SU-DHL-6 (cell line): Measurements from ENCODE around the gene BDH2.

Experiments used
- H2AFZ ChIP-seq: fragments of 200-600 bp; sonication (generic); 2 replicates; pipeline ENCODE4 v1.6.1; 2014; ENCODE audit warnings: low read depth, mild to moderate bottlenecking, moderate library complexity, mixed read lengths, antibody characterized with exemption, low read length; ENCODE audit not compliant: severe bottlenecking
- H3F3A ChIP-seq: fragments of 200-600 bp; shearing (Covaris generic); 2 replicates; pipeline ENCODE4 v1.6.0; 2016; ENCODE audit warnings: antibody characterized with exemption, mild to moderate bottlenecking; ENCODE audit not compliant: insufficient read depth
- H3K27ac ChIP-seq: fragments of 200-600 bp; sonication (generic); 2 replicates; pipeline ENCODE4 v1.5.1; 2016; ENCODE audit warnings: low read depth, mild to moderate bottlenecking, low read length, moderate library complexity, mixed read lengths
- H3K27me3 ChIP-seq: fragments of 200-600 bp; sonication (generic), shearing (Covaris generic); 2 replicates; pipeline ENCODE4 v1.6.0; 2014; ENCODE audit warnings: mild to moderate bottlenecking, low read length
- H3K36me3 ChIP-seq: fragments of 200-600 bp; sonication (generic); 2 replicates; pipeline ENCODE4 v1.6.1; 2014; ENCODE audit warnings: mild to moderate bottlenecking, low read length, mixed read lengths
- H3K4me2 ChIP-seq: fragments of 300-600, 200-600 bp; shearing (Covaris generic), sonication (generic); 2 replicates; pipeline ENCODE4 v1.6.0; 2014; ENCODE audit warnings: low read length, low read depth, mild to moderate bottlenecking; ENCODE audit not compliant: poor library complexity, severe bottlenecking
- H3K4me3 ChIP-seq: fragments of 200-600 bp; sonication (generic); 2 replicates; pipeline ENCODE4 v1.5.1; 2014; ENCODE audit warnings: antibody characterized with exemption, low read length, mild to moderate bottlenecking, mixed read lengths; ENCODE audit not compliant: insufficient read depth, poor library complexity, severe bottlenecking
- H3K79me2 ChIP-seq: fragments of 200-600 bp; sonication (generic); 2 replicates; pipeline ENCODE4 v1.6.1; 2014; ENCODE audit warnings: mild to moderate bottlenecking, low read length, moderate library complexity; ENCODE audit not compliant: insufficient read depth
- H3K9ac ChIP-seq: fragments of 200-600 bp; sonication (generic); 2 replicates; pipeline ENCODE4 v1.7.0; 2014; ENCODE audit warnings: mild to moderate bottlenecking, low read length
- H3K9me2 ChIP-seq: fragments of 200-600 bp; sonication (generic); replicated peaks from 2 replicates; pipeline ENCODE4 v1.6.1; 2014; ENCODE audit warnings: low read length; ENCODE audit not compliant: insufficient read depth
- H3K9me3 ChIP-seq: fragments of 200-600 bp; sonication (generic); 2 replicates; pipeline ENCODE4 v1.6.1; 2014; ENCODE audit warnings: low read length, mixed read lengths; ENCODE audit not compliant: insufficient read depth
- H4K20me1 ChIP-seq: fragments of 200-600 bp; sonication (generic); 2 replicates; pipeline ENCODE4 v1.6.1; 2014; ENCODE audit warnings: low read depth, mild to moderate bottlenecking, antibody characterized with exemption, low read length, moderate library complexity, mixed read lengths
- CTCF ChIP-seq: fragments of 200-600 bp; sonication (generic); IDR thresholded peaks from one replicate; pipeline ENCODE4 v1.5.1; 2017; ENCODE audit warnings: antibody characterized with exemption, mild to moderate bottlenecking, low read length, moderate library complexity; ENCODE audit not compliant: insufficient read depth, poor library complexity, severe bottlenecking
- EZH2phosphoT487 ChIP-seq: fragments of 200-600 bp; sonication (generic), shearing (Covaris generic); conservative IDR thresholded peaks from 2 replicates; pipeline ENCODE4 v1.6.1; 2018; ENCODE audit warnings: mild to moderate bottlenecking, antibody characterized with exemption, low read length, moderate library complexity, mixed read lengths

Gene BDH2

GRCh38 chr4:103052779-103053178, 46.9 kb downstream of the BDH2 start:
- Histone ChIP-seq H3K79me2 (no peaks in the 10 kb centered on the region), H3K4me3 (no peak overlapping the region), H3K9me2 (no peaks in the 10 kb centered on the region), H3K27ac (no peak overlapping the region), H3K4me2 (no peak overlapping the region), H3K36me3 (no peaks in the 10 kb centered on the region), H3K27me3 (no peaks in the 10 kb centered on the region), H3K9ac (no peak overlapping the region), H4K20me1 (no peaks in the 10 kb centered on the region), H3F3A (no peaks in the 10 kb centered on the region), H2AFZ (no peak overlapping the region), H3K9me3 (no peaks in the 10 kb centered on the region)
- TF ChIP-seq EZH2phosphoT487: no peak
- TF ChIP-seq CTCF: no peak

- no peak for TF ChIP-seq CTCF
- TF ChIP-seq EZH2phosphoT487: no peak
- no peak overlapping the region for H3K4me2 ChIP-seq
- no peaks in the 10 kb centered on the region for H3F3A ChIP-seq
- H3K27me3 ChIP-seq: no peaks in the 10 kb centered on the region
- H3K4me3 ChIP-seq: no peak overlapping the region
- no peaks in the 10 kb centered on the region for H3K9me3 ChIP-seq
- no peak overlapping the region for H3K27ac ChIP-seq
- H3K9me2 ChIP-seq: no peaks in the 10 kb centered on the region
- H2AFZ ChIP-seq: no peak overlapping the region
- no peaks in the 10 kb centered on the region for H4K20me1 ChIP-seq
- H3K79me2 ChIP-seq: no peaks in the 10 kb centered on the region
- H3K36me3 ChIP-seq: no peaks in the 10 kb centered on the region
- no peak overlapping the region for H3K9ac ChIP-seq
These were observed 47.5 kb downstream of the BDH2 start for GRCh38 chr4:103052145-103052544.

GRCh38 chr4:103050736-103051436, 48.7 kb downstream of the BDH2 start:
- Histone ChIP-seq H3K4me2 (no peak overlapping the region), H3K9me3 (no peaks in the 10 kb centered on the region), H3K9ac (no peak overlapping the region), H2AFZ (no peak overlapping the region), H3K27me3 (no peaks in the 10 kb centered on the region), H3K4me3 (no peak overlapping the region), H4K20me1 (no peaks in the 10 kb centered on the region), H3K79me2 (no peaks in the 10 kb centered on the region), H3K36me3 (no peaks in the 10 kb centered on the region), H3K9me2 (no peaks in the 10 kb centered on the region), H3K27ac (no peak overlapping the region), H3F3A (no peaks in the 10 kb centered on the region)
- TF ChIP-seq CTCF (no peak), EZH2phosphoT487 (no peak)
